Stomach smooth muscle (tissue), 2 donors: Measurements from ENCODE around the gene RELN.
"Not testable (repeated sequence)": the region's sequence is repeated elsewhere in the genome, so short reads cannot be mapped to it uniquely, and the experiment has no call there.

ENCODE experiments used
- H3K27ac ChIP-seq: one replicate; pipeline ENCODE4 v1.7.0; 2013; ENCODE audit warnings: mild to moderate bottlenecking, low read length, inconsistent platforms
- H3K27me3 ChIP-seq, 2 donors: one replicate each; pipeline ENCODE4 v1.7.0; 2013; ENCODE audit warnings: low read length in 2 of 2; ENCODE audit not compliant: insufficient read depth in 2 of 2, control insufficient read depth in 1 of 2
- H3K36me3 ChIP-seq, 2 donors: one replicate each; pipeline ENCODE4 v1.7.0; 2013; ENCODE audit warnings: low read length in 2 of 2; ENCODE audit not compliant: control insufficient read depth in 2 of 2, insufficient read depth in 2 of 2
- H3K4me1 ChIP-seq: one replicate; pipeline ENCODE4 v1.7.0; 2013; ENCODE audit warnings: low read length; ENCODE audit not compliant: control insufficient read depth, insufficient read depth
- H3K4me3 ChIP-seq, 2 donors: one replicate each; pipeline ENCODE4 v1.7.0; 2013; ENCODE audit warnings: low read length in 2 of 2
- H3K9ac ChIP-seq, 2 donors: one replicate each; pipeline ENCODE4 v1.7.0; 2013; ENCODE audit warnings: low read length in 2 of 2, mild to moderate bottlenecking in 1 of 2
- H3K9me3 ChIP-seq, 2 donors: one replicate each; pipeline ENCODE4 v1.7.0; 2013; ENCODE audit warnings: low read length in 2 of 2; ENCODE audit not compliant: control insufficient read depth in 2 of 2
- donor health status: healthy.
- donor health status: Pancreatic carcinoma.

RELN gene

DNA sequence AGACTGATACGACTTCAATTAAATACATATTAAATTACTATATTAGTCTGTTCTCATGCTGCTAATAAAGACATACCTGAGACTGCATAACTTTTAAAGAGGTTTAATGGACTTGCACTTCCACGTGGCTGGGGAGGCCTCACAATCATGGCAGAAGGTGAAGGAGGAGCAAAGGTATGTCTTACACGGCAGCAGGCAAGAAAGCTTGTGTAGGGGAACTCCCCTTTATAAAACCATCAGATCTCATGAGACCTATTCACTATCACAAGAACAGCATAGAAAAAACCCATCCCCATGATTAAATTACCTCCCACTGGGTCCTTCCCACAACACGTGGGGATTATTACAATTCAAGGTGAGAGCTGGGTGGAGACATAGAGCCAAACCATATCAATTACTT, 92.6 kb downstream of the RELN start:
- not testable (repeated sequence) for H3K27me3 ChIP-seq

DNA sequence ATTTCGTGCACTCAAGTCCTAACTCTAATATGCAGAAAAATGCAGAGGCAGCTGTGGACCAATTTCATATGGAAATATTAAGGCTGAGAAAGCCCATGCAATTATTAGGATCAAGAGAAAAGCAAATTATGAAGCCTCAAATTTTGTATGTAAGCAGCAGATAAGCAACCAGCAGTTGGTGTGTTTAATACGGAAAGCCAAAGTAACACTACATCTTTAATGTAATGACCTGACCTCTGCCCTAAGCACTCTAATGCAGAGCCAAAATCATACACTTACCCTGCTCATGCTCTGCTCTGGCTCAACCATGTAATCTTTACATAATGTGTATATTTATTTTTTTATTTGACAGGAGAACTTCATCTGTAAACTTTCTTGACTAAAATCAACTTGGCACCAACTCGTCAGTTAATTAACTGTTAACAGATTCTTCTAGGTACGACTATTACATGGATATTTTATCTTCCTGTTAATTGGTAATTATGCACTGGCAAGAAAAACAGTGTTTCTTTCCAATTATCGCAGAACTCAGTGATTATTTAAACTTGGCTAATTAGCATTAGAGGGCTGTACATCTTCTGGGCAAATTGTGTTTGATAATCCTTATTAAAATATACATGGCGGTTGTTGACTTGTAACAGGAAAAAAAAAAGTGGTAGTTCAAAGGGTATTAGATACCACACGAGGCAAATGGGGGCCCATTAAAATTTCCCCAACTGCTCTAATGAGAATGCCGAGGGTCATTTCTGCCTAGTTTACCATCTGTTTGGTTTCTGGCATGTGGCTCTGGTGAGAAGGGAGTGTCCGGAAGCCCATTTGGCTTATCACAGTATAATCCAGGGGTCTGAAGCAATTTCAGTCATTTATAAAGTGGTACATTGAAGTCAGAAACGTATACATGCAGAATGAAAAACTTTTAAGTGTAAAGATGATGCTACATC, 94.5 kb downstream of the RELN start:
- Histone ChIP-seq H3K9me3 (no peaks in the 10 kb centered on the region), H3K9ac (no peak overlapping the region), H3K4me3 (no peak overlapping the region), H3K4me1 (no peaks in the 10 kb centered on the region), H3K36me3 (no peaks in the 10 kb centered on the region), H3K27ac (no peak overlapping the region), H3K27me3 (no peaks in the 10 kb centered on the region)

More for the DNA sequence above, 92.6 kb downstream of the RELN start:
- not testable (repeated sequence) for H3K9ac ChIP-seq, H3K36me3 ChIP-seq, H3K4me1 ChIP-seq, H3K4me3 ChIP-seq, H3K9me3 ChIP-seq, H3K27ac ChIP-seq

DNA sequence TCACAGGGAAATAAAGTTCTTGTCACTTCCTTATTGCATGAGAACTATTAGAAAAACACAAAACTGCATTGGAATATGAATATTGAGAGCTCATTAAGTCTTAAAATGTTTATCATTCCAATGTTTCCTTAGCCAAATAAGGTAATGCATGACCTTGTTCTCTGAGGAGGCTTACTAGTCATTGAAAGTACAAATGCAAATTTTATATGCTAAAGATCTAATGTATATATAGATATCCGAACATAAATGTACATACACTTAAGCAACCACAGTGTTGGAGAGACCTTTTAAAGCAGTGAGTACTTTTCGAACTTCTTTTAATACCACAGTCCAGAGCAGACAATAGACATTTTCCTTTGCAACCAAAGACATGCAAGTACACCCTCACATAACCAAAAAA, 96.1 kb downstream of the RELN start:
- Histone ChIP-seq H3K9me3 (no peaks in the 10 kb centered on the region), H3K27ac (no peak overlapping the region), H3K4me3 (no peak overlapping the region), H3K4me1 (no peaks in the 10 kb centered on the region), H3K36me3 (no peaks in the 10 kb centered on the region), H3K27me3 (no peaks in the 10 kb centered on the region), H3K9ac (no peak overlapping the region)

DNA sequence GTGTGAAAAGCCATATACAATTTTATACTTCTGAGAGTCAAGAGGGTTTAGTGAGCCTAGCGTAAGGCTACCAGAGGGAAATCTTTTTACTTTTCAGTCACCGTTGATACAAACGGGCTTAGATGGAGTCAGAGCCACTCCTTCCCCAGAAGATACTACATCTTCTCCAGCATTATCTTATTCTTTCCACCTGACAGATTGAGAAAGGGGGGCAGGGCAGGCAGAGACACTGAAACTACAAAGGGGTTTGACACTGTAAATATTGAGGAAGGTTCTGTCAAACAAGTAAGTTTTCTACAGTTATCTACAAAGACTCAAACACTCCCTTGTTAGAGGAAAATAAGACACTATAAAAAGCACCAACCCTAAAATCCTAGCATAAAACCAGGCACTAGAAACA, 100.0 kb downstream of the RELN start:
- no peaks in the 10 kb centered on the region for H3K9me3 ChIP-seq
- H3K4me3 ChIP-seq, result no peak overlapping the region
- H3K9ac ChIP-seq, result no peak overlapping the region
- no peaks in the 10 kb centered on the region for H3K4me1 ChIP-seq
- no peaks in the 10 kb centered on the region for H3K36me3 ChIP-seq
- H3K27me3 ChIP-seq, result no peaks in the 10 kb centered on the region
- no peak overlapping the region for H3K27ac ChIP-seq

DNA sequence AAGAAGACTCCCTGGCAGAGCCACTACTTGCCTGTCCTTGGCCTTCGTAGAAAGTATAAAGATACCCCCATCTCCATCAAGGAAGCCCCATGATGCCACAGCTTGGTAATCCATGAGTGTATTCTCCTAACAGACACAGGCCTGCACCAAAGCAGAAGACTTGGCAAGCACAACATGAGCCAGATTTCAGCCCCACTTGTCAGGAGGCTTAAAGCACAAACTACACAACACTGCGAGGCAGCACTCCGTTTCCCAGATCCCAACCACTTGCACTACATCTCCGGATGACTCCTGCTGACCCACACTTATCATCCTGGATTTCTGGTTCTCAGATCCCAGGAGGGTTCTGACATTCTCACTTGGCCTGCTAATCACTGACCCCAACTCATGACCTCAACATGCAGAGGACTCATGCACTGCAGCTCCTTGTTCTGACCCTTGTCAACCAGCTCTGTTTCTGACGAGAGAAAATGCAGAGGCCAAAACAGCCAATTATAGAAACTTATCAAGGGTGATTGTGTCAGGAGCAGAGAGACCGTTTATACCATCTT, 100.8 kb downstream of the RELN start:
- Histone ChIP-seq H3K9ac (no peak overlapping the region), H3K27ac (no peak overlapping the region), H3K9me3 (no peaks in the 10 kb centered on the region), H3K36me3 (no peaks in the 10 kb centered on the region), H3K4me3 (no peak overlapping the region), H3K4me1 (no peaks in the 10 kb centered on the region), H3K27me3 (no peaks in the 10 kb centered on the region)

DNA sequence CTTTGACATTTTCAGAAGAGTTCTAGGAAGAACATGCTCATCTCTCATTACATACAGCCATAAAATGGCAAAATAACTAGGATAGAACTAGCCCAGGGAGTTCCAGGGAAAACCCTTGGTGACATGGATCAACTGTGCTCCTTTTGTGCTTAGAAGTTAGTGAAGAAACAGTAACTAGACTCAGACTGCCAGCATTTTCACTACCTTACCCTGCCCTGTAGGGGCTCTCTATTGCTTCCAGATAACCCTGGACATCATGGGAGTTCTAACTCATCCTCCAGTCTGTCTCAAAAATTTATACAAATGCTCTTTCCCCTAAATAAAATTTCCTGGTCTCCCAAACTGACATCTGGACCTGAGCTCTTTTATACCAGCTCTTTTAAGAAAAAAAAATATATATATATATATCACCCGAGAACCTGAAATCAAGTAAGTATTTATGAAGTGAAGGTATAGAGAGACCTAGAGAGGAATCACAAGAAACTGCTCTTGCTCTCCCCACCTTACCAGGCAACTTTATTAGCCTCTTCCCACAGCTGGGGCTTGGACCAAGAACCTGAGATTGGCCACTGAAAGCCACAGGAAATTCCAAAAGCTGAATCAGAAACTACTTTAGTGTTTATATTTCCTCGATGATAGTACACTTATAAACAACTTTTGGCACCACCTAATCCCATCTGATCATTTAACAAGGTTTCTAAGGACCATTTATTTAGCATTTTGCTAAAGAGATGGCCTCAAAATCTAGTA, 101.4 kb downstream of the RELN start:
- H3K27me3 ChIP-seq, result no peaks in the 10 kb centered on the region
- H3K4me3 ChIP-seq, result no peak overlapping the region
- no peaks in the 10 kb centered on the region for H3K36me3 ChIP-seq
- no peak overlapping the region for H3K9ac ChIP-seq
- H3K27ac ChIP-seq, result no peak overlapping the region
- no peaks in the 10 kb centered on the region for H3K4me1 ChIP-seq
- H3K9me3 ChIP-seq, result no peaks in the 10 kb centered on the region

DNA sequence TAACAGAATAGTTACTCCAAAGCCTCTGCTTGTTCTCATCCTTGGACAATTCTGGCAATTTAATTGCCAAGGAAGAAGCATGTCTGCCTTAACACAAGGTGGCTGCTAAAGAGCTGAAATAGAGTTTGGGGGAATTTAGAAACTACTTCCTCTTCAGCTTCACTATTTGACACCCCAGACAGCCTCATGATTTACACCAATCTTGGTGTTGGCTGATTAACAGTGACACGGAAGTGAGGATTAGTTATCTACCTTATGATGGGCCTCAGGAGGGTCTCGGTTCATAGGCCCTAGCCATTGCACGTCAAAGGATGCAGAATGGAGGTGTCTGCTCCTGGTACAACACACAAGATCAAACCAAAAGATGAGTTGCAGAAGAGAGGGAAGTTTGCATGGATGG, 102.4 kb downstream of the RELN start:
- Histone ChIP-seq H3K27ac (no peak overlapping the region), H3K27me3 (no peaks in the 10 kb centered on the region), H3K4me3 (no peak overlapping the region)

DNA sequence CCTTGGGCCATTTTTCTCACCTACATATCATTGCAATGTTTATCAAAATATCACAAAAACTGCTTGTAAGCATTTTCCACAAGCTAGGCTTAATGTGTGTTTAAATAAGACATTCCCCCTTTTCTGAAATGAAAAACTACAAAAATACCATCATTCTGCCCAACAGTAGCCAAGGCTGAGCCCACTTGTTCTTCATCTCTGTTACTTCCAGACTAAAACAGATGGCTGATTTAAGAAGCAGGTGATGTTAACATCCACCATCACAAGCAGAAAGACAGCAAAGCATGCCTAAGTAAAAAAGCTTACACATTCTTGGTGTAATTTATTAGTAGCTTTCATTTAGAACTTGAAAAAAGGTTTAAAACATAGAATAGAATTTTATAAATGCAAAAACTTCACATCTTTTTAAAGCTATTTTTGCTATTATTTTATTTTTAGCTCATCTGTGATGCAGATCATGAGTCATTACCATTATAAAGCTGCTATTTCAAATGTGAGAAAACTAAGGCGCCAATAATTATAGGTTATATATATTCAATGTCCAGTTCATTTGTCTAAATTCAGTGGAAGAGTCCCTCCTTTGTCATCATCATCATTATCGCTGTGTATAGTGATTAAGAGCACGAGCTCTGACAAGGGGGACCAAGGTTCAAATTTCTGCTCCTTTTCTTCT, 109.4 kb downstream of the RELN start:
- Histone ChIP-seq H3K36me3 (no peaks in the 10 kb centered on the region), H3K27ac (no peak overlapping the region), H3K9ac (no peak overlapping the region), H3K9me3 (peaks cover 0 to 2% of the 10 kb centered on the region in 2 donors), H3K4me3 (no peak overlapping the region), H3K4me1 (no peaks in the 10 kb centered on the region), H3K27me3 (no peaks in the 10 kb centered on the region)

More for the DNA sequence above, 102.4 kb downstream of the RELN start:
- Histone ChIP-seq H3K9ac (no peak overlapping the region), H3K36me3 (no peaks in the 10 kb centered on the region), H3K9me3 (no peaks in the 10 kb centered on the region), H3K4me1 (no peaks in the 10 kb centered on the region)

DNA sequence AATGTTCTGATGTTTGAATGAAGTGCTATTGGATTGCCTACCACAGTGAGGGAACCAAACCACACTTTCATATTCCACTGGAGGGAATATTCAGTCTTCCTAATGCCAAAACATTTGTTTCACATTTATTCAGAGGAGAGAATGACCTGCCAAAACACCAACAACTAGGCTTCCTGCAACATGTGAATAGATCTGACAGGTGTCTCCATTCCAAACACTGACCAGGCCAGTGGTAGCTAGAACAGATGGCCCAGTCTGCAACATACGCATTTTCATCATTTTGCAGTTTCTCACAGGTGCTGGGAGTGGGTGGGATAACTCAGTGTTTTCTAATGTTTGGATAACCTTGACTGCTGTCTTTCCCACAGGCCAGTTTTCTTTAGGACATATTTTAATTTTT, 110.0 kb downstream of the RELN start:
- H3K4me3 ChIP-seq, result no peak overlapping the region
- H3K27me3 ChIP-seq, result no peaks in the 10 kb centered on the region
- H3K9ac ChIP-seq, result no peak overlapping the region
- no peak overlapping the region for H3K27ac ChIP-seq
- peaks cover 0 to 2% of the 10 kb centered on the region in 2 donors for H3K9me3 ChIP-seq
- no peaks in the 10 kb centered on the region for H3K36me3 ChIP-seq
- H3K4me1 ChIP-seq, result no peaks in the 10 kb centered on the region

DNA sequence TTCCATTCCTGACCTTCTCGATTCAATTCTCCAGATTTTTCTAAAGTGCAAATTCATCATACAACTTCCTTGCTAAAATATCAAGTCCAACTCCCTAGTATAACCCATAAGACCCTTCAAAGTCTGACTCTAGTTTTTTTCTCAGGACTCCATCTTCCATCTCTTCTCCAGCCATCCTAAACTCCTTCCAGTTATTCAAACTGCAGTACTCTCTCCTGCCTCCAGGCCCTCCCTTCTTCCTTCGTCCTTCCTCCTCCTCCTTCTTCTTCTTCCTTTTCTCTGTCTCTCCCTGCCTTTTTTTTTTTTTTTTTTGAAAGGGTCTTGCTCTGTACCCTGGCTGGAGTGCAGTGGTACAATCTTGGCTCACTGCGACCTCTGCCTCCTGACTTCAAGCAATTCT, 111.9 kb downstream of the RELN start:
- no peaks in the 10 kb centered on the region for H3K4me1 ChIP-seq
- no peaks in the 10 kb centered on the region for H3K36me3 ChIP-seq
- no peak overlapping the region for H3K4me3 ChIP-seq
- peaks cover 0 to 2% of the 10 kb centered on the region in 2 donors for H3K9me3 ChIP-seq
- no peak overlapping the region for H3K9ac ChIP-seq
- H3K27ac ChIP-seq, result no peak overlapping the region
- H3K27me3 ChIP-seq, result no peaks in the 10 kb centered on the region
